SKM-1 treated with dmso at 0.1 percent for 144 hours (cell line): ENCODE results near the gene MVK.

Source experiments
- DNase-seq: peaks from one replicate; lab custom pipeline; 2025; ENCODE audit not compliant: unreplicated experiment; lab: John Stamatoyannopoulos, UW

Gene MVK

DNA sequence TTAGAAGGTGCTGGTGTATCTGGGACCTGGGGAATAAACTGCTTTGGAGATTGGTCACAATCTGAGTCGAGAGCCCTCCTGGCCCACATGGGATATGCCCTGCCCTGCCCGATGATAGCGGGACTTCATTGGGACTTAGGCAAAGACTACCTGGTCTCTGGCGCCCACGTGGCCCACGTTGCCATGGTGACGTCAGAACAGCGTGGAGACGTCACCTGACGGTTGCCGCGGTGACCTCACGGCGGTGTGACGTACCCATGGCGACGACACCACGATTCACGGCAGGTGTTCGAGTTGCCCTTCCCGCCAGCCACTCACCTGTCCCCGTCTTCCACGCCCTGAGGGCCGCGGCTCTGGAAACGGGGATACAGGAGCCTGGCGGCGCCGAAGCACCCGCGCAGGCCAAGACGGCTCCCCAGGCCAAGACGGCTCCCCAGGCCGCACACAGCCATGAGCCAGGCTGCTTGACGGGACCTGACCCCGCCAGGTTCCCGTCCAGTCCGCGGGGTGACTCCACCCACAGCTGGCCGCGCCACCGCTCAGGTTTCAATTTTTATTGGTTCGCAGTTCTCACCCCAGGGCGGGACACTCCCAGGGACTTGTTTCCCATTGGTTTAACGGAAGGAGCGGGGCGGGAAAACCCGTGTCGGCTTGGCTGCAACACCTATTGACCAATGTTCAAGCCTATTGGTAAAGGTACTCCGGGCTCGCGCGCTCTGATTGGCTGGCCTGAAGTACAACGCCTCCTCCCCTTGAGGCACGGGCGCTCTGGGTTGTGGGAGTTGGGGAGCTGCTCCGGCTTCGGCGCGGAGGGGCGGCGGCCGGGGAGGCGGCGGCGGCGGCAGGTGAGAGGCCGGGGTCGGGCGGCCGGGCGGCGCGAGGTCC is at the start of gene MVK, which contains the start of gene MMAB:
Gene MVK, plus strand, starts transcription at position 766 of the 885 bp plus-strand sequence. CDS start 1,029 bp downstream, outside the sequence.
Gene MMAB, minus strand, starts transcription at position 476 of the 885 bp plus-strand sequence. Its CDS starts 24 bp downstream, at position 452.
- DNase-seq, result peak; percentile 91

DNA sequence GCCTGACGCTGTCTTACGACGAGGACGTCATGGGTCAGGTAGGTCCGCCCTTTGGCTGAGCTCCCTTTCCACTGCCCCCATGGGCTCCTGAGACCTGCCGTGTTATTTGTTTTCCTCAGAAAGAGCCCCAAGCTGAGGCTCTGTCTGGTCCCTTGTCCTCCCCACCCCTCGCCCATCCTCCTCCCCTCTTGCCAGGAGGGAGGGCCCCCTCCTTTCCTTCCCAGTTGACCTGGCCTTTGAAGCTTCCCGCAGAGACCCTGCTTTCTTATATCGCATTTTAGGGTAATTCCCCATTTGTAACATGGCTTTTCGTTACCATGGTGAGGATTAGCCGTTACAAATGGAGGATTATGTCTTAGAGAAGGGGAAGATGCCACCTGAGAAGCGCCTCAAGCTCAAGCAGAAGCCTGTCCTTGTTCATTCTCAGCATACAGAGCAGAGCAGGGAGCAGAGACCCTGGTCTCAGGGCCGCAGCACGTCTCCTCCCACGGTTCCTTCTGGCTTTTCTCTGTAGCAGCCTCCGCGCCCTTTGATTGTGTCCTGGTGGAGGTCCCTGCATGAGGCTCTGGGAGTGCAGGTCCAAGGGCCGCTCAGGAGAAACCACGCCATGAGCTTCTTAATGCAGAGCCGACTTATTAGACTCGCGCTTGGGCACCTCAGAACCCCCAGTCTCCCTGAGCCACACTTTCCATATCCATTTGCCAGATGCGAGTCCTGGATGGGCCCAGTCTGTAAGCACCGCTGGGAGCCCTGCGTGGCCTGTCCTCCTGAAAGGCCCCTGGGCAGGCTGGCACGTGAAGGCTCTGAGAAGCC is 48.9 kb upstream of the MVK start:
- DNase-seq, result no peak

DNA sequence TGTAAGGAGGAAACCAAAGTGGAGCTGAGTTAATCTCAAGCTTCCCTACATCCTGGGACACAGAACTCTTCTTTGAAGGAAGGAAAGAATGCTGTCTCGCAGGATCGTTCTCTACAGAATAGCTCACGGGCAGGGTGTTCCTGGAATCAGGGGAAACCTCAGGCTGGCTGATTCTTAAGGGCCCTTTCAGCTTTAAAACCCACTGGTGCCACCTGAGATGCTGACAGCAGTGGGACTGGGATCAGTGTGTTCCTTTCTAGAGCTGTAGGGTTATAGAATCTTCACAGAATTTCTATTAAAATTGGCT is 48.4 kb upstream of the MVK start:
- no peak for DNase-seq

DNA sequence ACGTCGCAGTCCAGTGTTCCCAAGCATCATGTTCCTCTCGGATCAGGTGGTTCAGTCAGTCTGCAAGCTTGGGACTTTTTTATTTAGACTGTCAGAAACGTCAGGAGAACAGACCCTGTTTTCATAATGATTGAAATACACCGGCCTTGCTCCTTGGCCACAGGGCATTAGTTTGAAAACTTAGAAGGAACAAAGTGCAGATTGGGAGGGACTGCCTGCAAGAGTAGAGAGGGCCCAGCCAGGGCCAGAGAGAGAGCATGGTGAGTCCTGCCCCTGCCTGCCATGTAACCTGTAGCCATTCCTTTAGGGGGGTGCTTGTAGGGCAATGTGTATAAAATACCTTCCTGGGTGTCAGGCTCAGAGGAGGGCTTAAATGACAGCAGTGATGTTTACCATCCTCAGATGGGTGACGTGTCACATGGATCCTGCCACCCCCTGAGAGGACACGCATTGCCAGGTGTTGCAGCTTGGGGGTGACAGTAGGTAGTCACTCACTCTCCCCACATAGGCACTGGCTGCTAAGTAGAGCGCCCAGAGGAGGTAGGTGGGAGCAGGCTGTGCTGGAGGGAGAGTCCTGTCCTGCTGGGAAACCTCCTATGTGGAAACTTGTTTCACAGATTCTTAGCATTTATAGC is 46.0 kb upstream of the MVK start:
- no peak for DNase-seq

DNA sequence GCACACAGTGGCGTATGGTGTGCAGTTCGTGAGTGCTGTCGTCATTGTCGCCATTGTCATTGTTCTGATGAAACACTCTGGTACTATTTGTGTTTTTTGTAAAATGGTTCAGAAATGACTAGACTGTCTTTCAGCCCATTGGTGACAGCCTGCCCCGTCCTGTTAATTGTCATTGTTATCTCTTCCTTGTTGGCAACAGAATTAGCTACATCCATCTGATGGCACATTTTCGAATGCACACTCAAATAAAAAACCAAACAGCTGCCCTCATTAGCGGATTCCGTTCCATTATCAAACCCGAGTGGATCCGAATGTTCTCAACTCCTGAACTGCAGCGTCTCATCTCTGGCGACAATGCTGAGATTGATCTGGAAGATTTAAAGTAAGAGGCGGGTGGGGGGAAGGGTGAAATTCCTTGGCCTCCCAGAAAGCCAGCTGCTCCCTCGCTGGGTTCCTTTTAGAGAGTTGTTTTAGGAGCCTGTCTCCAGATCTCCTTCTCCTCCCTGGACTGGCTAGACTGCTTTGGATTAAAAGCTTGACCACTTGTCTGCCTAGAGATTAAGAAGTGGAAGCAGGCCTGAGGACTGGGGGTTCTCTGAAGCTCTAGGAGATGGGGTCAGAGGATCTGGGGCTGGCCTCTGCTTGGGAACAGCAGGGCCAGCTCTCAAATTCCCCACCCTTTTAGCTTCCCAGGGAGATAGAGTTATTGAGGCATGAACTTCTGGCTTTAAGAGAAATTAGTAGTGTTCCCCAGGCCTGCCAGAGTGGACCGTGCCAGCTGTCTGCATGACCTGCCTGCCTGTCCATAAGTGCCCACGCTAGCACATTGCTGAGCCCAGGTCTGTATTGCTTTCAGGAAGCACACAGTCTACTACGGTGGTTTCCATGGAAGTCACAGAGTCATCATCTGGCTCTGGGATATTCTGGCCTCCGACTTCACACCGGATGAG is 43.6 kb upstream of the MVK start:
- no peak for DNase-seq

DNA sequence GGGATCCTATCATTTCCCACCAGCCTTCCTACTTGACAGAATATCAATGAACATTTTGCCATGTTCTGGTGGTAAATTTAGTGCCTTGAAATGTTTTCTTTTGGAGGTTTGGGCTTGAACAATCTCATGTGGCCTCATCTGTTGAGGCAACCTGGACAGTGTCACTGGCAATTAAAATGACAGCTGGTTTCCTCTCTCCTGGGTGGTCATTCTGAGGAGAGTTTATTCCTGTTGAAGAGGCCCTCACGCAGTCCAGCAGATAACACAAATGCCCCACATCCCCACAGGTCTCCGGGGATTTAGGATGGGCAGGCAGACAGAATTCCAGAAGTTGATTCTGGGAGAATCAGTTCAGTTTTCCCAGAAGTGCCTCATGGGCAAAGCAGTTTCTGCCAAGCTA is 42.2 kb upstream of the MVK start:
- no peak for DNase-seq

DNA sequence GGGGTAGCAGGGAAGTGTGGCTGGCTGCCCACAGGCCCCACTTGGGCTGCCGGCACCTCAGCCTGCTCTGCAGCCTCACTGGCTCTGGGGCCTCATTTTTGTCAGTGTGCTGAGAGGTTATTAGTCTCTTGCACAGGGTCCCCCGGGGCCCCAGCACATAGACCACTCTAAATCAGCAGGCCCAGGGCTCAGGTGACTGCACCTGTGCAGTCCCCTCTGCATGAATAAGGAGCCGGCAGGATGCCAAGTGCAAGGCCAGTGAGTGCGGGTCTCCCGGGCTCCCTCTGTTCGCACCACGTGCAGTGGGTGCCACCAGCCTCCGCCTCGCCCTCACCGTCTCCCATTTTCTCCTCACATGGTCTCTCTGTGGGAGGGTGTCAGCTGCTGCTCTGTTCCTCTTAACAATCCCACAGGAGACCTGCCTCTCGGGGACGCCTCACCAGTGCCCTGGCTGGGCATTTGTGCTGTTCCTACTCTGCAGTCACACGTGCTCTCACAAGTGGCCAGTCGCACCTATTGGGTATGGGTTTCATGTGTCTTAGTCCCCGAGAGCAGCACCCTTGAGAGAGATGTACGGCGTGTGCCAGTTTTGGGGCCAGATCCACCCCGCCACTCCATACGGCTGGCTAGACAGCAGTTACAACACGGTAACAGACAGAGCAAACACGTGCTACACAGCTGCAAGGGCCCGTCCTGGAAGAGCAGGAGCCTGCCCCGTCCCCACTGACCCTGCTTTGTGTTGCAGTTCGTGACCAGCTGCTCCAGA is 40.7 kb upstream of the MVK start:
- DNase-seq, result no peak

DNA sequence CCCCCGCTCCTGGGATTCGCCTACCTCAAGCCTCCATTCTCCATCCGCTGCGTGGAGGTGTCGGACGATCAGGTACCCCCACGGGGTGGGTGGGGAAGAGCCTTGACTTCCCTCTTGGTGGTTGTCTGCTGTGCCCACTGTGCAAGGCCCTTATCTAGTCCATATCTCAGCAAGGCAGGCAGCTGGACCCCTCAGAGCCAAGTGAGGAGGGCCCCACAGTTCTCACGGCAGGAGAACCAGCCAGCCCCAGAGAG is 40.2 kb upstream of the MVK start:
- DNase-seq, result no peak

DNA sequence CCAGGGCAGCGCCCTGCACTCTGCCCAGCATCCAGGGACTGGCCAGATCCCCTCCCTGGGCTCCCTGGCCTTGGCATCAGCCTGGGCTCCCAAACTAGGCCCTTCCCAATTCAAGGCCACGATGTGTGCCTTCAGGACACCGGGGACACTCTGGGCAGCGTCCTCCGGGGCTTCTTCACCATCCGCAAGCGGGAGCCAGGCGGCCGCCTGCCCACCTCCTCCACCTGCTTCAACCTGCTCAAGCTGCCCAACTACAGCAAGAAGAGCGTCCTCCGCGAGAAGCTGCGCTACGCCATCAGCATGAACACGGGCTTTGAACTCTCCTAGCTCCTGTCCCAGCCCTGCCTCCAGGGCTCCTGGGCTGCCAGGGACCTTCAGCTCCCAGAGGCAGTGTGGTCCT is 39.1 kb upstream of the MVK start:
- no peak for DNase-seq

DNA sequence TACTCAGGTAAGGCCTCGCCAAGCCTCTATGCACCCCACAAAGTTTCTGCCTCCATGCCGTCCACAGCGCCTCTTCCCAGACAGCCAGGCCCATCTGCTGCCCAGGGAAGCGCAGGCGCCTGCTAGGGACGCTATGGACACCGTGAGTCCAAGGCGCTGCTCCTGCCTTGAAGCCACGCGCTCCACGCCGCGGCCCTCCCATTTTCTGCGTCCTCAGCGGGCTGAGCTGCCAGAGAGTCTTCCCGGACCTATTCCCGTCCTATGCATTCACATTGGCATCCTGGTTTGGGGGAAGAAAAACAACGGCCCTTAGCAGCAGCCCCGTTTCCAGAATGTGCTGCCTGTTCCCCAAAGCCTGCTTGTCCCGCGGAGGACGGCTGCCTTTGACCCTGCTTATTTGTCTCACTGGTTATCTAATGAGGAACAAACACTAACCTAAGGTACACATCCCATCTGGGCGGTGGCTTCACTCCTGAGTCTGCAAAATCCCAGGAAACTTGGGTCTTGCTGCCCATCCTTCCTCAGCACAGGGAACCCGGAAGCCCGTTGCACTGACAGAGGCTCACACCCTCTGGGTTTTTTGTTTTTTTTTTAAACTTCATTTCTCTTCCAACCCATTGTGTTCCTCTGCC is 38.2 kb upstream of the MVK start:
- DNase-seq, result no peak

DNA sequence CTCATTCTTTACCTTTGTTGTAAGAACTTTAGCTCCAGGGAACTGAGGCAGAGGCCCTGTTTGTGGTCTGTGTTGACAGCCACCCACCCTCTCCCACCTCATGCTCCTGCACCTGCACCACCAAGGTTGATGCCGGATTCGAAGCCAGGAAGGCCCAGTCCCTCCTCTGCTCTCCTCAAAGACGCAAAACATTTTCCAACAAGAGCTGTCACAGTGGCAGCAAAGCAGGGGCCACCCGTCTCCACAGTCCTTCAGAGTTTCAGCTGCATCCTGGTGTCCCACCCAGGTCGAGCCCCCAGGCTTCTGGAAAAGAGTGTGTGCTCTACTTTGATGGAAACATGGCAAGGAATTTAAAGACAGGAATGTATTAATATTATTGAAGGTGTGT is 37.7 kb upstream of the MVK start:
- DNase-seq, result no peak

DNA sequence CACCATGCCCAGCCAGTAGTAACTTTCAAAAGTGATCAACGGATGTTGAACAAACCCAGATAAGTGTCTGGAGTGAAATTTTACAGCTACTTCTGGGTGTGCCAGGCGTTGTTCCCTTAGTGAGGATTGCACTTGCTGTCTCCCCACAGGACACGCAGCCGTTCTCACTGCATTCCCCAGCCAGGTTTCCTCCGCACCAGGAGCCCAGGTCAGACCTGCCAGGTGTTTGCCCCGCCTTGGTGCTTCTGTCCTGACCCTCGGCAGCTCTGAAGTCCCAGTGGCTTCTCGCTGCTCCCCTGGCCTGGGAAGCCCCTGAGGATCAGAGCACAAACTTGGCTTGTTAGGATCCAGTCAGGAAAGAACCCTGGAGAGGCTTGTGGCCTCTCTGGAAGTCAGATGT is 36.5 kb upstream of the MVK start:
- no peak for DNase-seq

DNA sequence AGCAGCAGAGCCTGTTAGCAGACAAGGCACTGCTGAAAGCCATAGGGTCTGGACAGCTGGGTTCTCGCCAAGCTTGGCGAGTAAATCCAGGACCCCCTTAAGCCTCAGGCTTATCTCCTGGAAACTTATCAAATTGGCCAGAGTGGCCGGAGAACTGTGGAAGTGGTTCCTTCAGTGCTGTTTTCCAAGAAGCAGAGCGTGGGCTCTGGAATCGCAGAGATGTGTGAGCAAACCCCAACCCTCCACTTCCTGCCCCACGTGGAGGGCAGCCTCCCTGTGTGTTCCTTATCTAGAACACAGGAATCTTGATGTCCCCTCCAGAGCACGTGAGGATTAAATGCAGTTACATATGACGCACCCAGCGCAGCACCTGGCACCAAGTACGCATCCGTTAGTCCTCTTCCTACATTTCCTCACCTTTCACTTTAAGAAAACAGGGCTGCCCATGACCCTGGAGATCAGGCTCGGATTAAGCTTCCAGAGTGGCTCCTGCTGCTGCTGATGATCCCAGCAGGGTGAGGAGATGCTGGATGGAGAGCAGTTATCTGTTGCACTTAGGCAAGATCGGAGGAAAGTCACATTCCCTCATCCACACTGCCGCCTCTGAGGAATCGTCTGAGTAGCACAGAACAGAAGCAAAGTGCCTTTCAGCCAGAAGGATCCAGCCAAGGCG is 35.3 kb upstream of the MVK start:
- DNase-seq, result no peak

DNA sequence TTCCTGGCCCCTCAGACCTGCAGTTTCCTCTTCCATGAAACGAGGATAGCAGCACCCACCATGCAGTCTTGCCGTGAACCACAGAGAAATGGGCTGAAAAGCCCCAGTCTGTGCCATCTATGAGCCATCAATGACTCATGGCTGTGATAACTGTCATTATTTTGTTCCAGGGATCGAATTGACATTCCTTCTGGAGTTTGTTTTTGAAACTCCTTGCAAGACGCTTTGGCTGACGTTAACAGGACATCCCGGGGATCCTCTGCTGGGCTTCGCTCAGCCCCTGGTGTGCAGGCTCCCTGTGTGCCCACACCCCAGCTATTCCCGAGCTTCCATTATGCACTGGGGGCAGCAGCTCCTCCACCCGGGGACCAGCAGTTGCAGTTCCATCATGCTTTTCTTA is 34.1 kb upstream of the MVK start:
- no peak for DNase-seq

DNA sequence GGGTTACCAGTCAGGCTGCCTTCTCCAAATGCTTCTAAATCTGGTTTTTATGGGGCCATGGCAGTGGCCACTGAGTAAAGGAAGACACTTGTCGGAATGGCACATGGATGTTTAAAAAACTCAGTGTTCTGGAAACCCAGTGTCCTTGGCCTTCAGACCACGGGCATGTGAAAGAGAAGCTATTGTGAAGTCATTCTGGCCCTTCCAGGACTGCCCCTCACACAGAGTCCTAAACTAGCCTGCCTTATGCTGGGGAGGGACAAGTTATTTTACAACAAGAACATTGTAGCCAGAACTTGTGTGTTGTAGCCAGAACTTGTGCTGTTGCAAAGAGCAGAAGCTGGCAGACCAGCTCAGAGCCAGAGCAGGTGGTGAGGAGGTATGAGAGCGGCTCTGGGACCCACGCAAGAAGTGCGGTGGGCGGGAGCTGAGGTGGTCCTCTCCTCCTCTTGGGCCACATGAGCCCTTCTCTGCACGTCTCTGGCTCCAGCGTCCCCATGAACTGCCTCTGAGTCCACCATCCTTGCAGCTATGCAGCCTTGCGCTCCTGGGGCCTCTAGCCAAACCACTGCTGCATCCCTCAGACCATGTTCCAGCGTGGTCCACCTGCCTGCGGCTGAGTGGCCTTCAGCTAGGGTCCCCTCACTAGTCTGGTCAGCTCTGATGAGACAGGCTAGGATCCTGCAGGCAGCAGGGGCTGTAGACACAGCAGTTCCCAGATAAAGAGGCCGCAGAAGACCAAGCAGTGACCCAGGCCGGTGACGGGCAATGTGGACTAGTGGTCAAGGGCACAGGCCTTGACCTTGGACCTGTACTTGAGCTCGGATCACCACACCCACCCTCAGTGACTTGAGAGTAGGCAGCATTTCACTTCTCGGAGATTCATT is 32.8 kb upstream of the MVK start:
- no peak for DNase-seq

DNA sequence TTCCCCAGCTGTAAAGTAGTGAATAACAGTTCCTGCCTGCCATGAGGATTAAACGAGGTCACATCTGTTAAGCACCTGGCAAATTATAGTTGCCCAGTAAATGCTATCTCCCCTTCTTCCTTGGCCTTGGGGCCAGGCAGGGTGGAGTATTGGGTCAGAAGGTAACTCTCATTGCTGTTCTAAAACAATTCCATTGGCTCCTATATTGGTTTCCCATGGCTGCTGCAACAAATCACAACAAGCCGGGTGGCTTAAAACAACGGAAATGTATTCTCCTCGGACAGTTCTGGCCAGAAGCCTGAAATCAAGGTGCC is 32.2 kb upstream of the MVK start:
- DNase-seq, result no peak

DNA sequence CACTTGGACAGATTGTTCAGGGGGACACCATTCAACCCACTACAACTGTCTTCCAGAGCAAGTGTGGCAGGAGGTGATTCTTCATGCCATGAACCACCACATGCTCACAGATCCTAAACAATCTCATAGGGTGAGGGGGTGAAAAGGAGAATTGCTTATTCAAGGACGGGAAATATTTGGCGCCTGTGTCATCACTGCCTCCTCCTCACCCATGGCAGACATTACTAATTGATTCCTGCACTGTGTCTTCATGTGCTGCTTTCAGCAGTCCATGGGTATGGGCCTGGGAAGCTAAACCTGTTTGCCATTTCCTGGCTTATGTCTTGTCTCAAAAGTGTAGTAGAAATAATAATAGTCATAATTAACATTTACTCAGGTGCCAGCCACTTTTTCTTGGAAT is 31.6 kb upstream of the MVK start:
- no peak for DNase-seq

DNA sequence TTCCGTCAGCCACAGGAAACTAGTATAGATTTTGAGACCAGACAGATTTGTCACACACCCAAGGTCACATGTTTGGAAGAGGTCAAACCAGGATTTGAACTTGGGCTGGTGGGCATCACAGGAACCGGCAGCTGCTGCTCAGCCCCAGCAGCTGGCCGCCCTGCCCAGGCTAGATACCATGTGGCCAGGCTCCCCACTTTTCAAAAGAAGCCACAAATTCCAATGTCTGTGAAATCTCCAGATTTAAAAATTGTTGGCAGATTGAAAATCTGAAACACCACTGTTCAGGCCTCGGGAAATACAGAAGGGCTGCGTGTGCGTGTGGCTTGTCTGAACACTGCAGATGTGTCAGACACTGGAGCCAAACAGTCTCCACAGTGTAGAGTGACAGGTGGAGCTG is 30.7 kb upstream of the MVK start:
- DNase-seq, result no peak
